GM13976 (cell line): ENCODE results near the gene HMGXB3.

Source experiments
- DNase-seq: peaks from one replicate; pipeline ENCODE4 v3.0.0; 2012; ENCODE audit warnings: low spot score
- CTCF ChIP-seq: IDR thresholded peaks from 2 replicates; pipeline ENCODE4 v1.5.1; 2012; ENCODE audit warnings: borderline replicate concordance, mild to moderate bottlenecking; ENCODE audit not compliant: insufficient read depth; ENCODE audit errors: extremely low read depth, missing control alignments, control extremely low read depth
- in situ Hi-C: fragments of 300-500 bp; cut with MboI; formaldehyde crosslinking; loops from one replicate; pipeline ENCODE4 v1.12.0; 2022; ENCODE audit warnings: low sequenced_read_pairs, mixed read lengths, inconsistent platforms; ENCODE audit not compliant: unreplicated experiment

The HMGXB3 gene

GRCh38 chr5:150064681-150065220, 64.2 kb downstream of the HMGXB3 start:
- in situ Hi-C loops: no loop called here
- no peak for DNase-seq
- TF ChIP-seq CTCF: no peak

- in situ Hi-C loops: no loop called here
- DNase-seq: no peak
- no peak for TF ChIP-seq CTCF
These were observed 64.8 kb downstream of the HMGXB3 start for GRCh38 chr5:150065346-150065745.

GRCh38 chr5:150065886-150066285, 65.3 kb downstream of the HMGXB3 start:
- in situ Hi-C loops: no loop called here
- no peak for DNase-seq
- no peak for TF ChIP-seq CTCF

GRCh38 chr5:150066436-150066835, 65.9 kb downstream of the HMGXB3 start:
- in situ Hi-C loops: no loop called here
- DNase-seq: no peak
- TF ChIP-seq CTCF: no peak

- no peak for DNase-seq
- in situ Hi-C loops: no loop called here
- TF ChIP-seq CTCF: no peak
These were observed 66.4 kb downstream of the HMGXB3 start for GRCh38 chr5:150066901-150067396.

GRCh38 chr5:150067405-150067960, 66.9 kb downstream of the HMGXB3 start:
- no peak for DNase-seq
- no peak for TF ChIP-seq CTCF
- in situ Hi-C loops: no loop called here

- in situ Hi-C loops: no loop called here
- TF ChIP-seq CTCF: no peak
- no peak for DNase-seq
These were observed 67.5 kb downstream of the HMGXB3 start for GRCh38 chr5:150068071-150068470.
